HG03159 (cell line): ENCODE results near the gene CYP27B1.
A peak's percentile ranks its signal among the peaks of the same experiment; 100 is the strongest.

Source experiments
- ATAC-seq: cut with Tn5 transposase; IDR thresholded peaks from one replicate; pipeline ENCODE4 v1.9.1; 2021; ENCODE audit warnings: mild to moderate bottlenecking, moderate library complexity; ENCODE audit not compliant: unreplicated experiment

The CYP27B1 gene

DNA sequence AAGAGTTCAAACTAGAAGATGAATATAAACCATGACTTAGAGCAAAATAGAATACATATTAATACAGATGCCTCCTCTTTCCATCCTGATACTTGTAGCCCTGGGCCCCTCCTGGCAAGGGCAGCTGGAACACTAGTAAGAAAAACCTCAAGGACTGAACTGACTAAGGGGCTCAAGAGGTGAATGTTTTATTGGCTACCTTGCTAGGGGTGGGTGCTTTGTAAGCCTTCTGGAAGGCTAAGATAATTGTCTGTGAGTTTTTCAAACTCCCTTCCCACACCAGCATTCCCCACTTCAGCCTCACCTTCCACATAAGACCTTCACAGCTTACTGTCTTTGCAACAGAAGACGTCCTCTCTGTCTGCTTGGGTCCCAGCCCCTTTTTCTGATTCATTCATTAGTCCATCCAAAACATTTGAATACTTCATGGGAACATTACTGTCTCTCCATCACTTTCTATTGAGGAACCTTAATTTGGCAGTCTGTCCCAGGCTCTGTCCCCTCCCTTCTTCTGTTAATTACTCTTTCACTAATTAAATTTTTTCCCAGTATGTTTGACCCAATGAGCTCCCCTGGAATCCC, 13.0 kb downstream of the CYP27B1 start:
- no peak for ATAC-seq

DNA sequence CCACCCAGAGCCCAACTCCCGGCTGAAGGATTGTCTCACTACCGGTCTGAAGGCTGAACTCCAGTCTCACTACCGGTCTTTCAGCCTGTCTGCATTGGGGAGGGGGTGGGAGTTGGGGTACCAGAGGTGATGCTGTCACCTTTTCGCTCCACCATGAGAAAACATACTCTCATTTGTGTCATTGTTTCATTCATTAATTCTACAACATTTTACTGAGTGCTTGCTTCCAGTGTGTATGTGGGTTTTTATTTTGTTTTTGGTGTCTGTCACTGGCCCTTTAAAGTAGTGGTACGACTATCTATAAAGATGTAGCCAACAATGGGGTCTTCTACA, 14.2 kb downstream of the CYP27B1 start:
- ATAC-seq, result no peak

DNA sequence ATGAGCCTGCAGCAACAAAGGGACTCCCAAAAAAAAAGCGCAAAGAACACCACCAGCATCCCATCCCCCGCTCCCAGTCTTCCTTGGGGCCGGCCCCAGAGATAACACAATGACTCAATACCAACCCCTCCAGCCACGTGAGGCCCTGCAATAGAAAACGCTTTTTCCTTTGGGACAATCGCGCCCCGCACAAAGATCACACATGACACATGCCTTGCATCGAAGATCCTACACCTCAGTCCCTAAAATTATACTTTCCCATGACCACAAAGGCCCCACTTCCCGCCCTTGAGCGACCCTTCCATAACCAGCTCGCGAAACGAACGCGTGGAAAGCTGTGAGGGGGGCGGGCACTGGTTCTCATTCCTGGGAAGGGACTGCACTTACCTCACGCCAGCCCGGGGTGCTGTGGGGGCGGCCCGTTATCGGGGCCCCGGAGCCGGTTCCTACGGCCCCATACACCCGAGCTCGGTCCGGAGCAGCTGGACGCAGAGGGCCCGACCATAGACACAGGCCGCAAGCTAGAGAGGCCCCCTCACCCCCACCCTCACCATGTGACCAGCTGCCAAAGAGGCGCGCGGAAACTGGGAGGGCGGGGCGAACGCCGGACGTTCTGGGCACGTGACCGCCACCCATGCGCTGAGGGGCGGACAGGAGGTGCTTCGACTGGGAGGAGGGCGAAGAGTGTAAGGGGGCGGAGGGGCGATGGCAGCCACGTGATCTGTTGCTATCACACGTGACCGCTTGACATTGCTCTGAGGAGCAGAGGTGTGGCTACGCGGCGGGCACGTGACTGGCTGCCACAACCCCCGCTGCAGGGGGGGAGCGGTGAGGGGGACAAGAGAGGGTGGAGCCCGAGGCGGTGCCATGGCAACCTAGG, 14.8 kb downstream of the CYP27B1 start, which contains the start of gene CDK4:
Gene CDK4, minus strand, starts transcription at position 523 of the 880 bp plus-strand sequence. CDS start 593 bp downstream, outside the sequence.
- ATAC-seq, result peak; percentile 67

DNA sequence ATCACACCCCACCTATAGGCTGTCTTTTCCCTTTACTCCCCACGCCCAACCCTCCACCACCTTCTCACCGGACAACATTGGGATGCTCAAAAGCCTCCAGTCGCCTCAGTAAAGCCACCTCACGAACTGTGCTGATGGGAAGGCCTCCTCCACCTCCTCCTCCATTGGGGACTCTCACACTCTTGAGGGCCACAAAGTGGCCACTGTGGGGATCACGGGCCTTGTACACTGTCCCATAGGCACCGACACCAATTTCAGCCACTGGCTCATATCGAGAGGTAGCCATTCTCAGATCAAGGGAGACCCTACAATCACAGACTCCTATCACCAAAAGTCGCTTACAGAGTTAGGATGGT, 15.5 kb downstream of the CYP27B1 start:
- ATAC-seq, result no peak

DNA sequence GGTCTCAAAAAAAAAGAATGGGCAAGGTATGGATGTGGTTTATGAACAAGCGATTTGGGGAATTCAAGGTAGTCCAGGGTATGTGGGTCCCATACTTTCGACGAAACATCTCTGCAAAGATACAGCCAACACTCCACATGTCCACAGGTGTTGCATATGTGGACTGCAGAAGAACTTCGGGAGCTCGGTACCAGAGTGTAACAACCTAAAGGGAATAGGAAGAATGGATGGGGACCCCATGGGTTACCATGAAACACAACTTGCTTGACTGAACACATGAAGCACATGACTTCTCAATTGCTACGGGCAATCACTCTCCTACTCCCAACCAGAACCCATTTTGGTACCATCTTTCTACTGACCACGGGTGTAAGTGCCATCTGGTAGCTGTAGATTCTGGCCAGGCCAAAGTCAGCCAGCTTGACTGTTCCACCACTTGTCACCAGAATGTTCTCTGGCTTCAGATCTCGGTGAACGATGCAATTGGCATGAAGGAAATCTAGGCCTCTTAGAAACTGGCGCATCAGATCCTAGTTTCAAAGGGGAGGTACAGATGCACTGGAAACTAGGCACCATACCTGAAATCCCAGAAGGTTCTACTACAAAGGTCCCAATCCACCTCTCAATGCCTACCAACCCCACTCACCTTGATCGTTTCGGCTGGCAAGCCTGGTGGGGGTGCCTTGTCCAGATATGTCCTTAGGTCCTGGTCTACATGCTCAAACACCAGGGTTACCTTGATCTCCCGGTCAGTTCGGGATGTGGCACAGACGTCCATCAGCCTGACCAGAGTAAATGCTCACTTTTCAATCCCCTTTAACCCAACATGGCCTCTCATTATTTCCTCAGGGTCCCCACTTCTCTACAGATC, 16.1 kb downstream of the CYP27B1 start:
- ATAC-seq, result no peak

DNA sequence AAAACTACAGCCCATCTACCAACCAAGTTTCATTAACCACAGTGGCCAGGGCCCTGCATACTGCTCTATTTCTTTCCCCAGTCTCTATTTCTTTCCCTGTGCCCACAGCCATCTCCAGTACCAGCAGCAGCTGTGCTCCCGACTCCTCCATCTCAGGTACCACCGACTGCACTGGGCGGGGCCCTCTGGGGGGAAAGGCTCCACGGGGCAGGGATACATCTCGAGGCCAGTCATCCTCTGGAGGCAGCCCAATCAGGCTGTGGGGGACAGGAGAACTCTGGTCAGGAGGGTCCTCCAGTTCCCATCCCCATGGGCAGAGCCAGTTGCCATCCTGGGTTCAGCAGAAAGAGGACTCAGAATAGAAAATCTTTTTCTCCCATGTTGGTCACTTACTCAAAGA, 17.8 kb downstream of the CYP27B1 start:
- no peak for ATAC-seq

DNA sequence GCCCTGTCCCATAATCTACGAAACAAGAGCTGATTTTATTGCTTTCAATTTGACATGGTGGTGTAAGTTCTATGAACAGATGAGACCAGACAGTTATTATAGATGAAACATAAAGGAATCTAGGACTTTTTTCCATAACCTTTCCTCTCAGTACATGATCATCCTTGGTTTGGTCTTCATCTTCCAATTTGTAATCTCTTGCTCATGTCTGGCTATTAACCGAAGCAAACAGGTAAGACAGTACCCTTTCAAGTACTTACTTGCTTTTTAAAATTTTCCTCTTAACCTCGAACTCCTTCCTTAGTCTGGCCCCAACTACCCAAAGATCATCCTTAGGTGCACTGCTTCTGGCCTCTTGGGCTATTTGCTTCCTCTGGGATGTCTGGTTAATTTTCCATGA, 20.9 kb downstream of the CYP27B1 start:
- no peak for ATAC-seq

DNA sequence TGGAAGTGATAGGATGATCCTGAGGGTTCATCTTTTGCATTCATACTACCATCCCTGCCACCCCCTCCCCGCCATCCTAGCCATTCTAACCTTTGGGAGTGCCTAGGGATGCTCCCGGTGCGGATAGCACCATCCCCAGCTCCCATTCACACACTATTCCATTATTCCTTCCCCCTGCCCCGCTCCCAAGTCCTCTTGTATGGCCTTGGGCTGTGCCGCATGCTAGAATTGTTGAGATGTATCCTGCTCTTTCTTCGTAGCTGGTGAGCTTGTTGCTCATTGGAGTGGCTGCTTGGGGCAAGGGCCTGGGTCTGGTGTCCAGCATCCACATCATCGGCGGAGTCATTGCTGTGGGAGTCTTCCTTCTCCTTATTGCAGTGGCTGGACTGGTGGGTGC, 21.4 kb downstream of the CYP27B1 start:
- no peak for ATAC-seq

DNA sequence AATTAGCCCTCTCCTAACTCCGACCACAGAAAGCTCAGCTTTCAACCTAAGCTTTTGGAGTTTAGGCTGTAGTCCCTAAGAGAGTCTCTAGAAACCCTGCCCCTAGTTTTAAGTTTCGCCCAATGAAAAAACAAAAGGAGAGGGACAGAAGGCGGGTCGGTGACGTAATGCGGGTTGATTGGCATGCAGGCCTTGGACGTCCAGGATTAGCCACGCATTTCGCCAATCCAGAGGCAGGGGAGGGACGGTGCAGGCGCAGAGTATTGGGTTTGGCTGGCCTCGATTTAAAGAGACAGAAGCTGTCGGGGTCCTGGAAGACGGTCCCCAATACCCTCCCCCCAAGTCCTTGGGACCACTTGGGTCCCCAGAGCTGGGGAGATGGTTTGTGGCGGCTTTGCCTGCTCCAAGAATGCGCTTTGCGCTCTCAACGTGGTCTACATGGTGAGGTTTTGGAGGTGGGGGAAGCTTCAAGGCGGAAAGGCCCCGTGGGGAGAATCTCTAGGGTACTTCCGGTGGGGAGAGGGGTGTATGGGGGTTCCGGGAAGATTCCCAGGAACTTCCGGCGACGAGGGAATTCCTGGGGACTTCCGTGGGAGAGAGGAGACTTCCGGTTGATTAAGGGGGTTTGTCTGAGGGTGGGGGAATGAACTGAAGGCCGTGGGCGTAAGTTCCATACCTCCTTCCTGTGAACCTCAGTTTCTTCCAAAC, 21.9 kb downstream of the CYP27B1 start, which contains the start of gene TSPAN31:
Gene TSPAN31, plus strand, starts transcription at position 263 of the 708 bp plus-strand sequence. Its CDS starts 116 bp downstream, at position 379.
- peak; percentile 81 for ATAC-seq

DNA sequence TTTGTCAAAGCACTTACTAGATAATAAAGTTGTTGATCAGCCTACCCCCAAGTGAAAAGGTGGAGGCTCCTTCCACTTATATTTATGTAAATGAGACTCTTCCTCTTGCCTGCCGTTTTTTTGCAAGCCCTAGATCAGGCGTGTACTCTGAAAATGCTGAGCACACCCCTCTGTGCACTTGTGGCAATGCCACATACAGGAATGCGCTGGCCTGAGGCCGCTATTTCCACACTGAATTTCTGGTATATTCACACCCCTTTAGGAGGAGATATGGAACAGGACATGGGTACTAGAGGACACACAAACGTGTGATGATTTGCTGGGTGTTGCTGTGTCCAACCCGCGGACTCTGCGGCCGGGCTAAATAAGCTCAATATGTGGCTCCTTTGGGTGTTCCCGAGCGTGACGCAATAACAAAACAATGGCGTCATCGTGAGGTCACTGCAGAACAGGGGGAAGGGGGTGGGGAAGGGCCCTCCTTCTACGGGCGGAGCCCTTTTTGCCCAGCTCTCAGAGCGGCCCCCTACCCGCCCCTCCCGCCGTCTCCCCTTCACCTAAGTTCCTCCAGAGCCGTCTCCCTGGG, 22.6 kb downstream of the CYP27B1 start:
- peak; percentile 32 for ATAC-seq

DNA sequence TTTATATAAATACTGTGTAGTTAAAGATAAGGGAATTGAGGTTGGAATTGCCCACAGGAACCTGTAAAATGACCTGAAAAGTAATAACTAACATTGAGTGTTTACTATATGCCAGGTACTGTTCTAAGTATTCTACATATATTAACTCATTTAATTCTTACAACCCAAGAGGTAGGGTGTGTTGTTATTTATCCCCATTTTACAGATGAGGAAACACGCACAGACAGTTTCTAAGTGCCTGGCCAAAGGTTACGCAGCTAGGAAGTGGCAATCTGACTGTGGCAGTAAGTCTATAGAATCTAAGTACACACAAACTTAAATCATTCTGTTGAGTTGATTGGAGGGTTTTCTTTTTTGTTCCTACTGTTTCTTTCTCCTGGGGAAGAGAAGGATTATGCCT, 23.1 kb downstream of the CYP27B1 start:
- no peak for ATAC-seq

DNA sequence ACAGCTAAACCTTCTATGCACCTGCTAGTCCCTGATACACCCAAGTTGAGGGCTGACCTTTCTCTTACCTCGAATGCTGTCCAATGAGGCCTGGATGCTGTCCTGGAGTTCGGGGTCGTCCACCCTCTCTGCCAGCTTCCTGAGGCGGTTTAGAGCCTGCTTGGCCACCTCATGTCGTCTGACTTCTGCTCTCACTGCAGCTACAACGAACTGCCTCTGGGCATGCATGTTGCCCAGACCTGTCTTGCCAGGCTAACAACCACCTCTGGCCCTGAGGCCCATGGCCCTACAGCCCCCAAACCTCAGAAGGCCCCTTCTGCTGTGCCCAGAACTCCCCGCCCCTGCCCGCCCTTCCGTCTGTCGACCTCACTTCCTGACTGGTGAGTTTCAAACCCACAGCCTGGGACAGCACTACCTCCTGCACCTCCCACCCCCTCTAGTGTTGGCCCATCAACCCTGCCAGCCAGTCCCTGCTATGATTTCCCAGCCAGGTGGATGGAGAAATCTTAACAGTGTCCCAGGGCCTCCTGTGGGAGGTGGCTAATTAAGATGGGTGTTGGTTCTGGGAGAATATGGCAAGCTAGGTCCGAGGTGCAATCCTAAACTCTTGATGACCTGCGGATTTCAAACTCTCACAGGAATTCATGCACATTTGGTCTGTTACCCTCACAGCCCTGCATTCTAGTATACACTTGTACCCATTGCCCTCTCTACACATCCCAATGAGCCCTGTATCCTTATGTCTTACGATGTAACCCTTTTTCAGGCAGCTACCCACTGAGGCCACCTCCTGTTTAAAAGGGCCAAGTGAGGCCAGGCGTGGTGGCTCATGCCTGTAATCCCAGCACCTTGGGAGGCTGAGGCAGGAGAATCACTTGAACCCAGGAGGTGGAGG, 24.8 kb downstream of the CYP27B1 start:
- peak; percentile 54 for ATAC-seq

DNA sequence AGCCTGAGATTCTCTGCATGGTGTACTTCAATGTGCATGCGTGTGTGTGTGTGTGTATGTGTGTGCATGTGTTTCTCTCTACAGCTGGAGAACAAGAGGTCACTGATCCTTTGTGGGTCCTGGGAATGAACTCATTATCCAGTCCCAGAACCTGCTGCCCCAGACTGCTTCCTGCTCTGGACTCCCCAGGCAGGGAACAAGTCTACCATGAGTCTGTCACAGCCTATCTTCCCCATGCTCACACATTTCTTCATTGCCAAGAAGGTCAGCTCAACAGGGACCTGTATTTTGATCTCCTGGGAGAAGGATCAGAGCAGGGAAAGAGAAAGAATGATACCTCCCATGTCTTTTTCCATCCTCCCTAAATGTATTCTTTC, 25.5 kb downstream of the CYP27B1 start:
- no peak for ATAC-seq

DNA sequence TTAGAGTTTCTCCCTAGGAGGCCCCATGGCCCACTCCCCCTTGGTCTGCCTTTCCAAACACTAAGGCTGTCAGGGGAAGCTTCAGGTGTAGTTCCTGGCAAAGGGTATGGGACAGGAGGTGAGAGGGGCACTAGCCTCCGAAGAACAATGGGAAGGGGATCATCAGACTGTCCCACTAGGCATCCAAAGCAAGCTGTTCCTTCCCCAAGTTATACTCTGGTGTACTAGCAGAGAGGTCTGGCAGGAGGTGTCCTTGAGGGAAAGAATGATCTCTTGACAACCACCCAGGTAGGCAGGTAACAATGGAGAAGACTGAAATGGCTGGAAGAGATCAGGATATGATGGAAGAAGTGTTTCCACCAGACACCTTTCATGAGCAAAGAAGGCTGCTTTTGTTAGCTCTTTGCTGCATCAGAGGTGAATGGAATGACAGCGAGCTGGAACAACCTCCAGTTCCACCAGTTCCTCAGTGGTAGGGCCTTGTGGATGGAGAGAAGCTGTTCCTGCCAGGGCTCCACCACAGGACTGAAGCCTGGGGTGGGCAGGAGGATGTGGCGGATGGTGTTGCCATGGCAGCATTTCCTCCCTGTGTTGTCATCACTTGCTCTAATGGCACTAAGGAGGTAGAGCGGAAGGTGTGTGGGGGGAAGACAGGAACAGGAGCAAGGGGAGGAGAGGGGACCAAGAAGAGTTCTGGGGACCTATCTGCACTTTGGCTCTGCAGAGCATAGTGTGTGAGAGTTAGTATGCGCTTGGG, 26.0 kb downstream of the CYP27B1 start:
- ATAC-seq, result peak; percentile 52

DNA sequence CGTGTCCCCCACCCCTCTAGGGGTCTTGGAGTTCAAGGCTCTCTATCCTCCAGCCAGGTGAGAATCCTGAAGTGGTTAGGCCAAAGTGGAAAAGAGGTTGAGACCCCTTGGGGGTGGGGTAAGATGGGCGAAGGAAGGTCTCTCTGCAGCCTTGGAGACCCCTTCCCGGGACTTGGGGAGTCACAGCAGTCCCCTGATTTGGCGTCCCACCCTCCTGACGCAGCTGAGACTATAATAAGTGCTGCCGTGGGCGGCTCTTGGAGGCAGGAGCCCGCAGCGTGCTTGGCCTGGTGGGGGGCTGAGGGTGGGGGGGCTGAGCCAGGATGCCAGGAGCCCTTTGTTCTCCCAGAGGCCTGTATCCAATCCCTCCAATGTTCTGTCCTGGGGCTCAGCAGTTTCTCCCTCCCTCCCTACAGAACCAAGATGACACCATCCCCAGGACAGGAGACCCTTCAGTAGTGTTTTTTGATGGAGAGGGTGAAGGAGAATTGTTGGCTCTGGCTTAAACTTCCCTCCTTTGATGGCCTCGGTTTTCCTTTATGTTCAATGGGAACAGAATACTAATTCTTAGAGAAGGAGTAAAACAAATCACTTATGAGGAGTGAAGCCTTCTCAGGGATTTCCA, 26.9 kb downstream of the CYP27B1 start:
- no peak for ATAC-seq

DNA sequence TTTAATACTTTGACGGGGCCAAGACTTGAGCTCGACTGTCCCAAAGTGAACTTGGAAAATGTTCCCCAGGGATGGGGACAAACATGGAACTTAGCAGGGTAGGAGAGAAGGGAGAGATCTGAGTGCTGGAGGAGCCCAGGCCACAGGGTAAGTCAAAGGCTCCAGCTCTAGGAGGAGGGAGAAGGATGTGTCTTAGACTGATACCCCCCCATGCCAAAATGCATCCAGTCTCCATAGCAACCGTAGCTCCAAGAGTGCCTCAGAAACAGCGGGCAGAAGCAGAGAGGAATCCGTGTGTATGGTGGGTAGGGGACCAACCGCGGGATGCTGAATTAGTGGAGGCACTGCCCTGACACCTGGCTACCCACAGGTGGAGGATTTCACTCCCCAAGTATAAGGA, 27.5 kb downstream of the CYP27B1 start:
- ATAC-seq, result no peak

DNA sequence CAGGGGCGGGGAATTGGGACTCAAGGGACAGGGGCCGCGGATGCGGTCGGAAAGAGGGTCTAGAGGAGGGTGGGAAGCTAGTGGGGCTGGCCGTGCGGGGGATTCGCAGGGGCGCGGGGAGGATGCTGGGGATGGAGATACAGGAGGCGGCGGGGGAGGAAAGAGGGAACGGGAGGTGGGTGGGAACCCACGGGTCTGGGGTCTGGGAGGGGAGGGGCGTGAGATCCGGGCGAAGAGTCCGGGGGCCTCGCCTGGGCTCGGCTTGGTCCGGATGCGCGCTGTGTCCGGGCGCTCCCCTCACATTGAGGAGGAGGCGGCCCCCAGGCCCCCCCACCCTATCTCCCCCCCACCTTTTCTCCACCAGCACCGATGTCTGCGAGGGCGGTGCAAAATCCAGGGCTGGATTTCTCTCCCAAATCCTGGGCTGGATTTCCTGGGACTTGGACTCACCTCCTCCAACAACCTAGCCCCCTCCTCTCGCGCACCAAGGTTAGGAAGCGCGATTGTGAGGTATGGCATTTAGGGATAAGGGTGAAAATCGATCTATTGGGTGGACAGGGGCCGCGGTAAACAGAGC, 28.1 kb downstream of the CYP27B1 start, which contains the start of gene AGAP2:
Gene AGAP2, minus strand, starts transcription at position 82 of the 577 bp plus-strand sequence. CDS start 496 bp downstream, outside the sequence.
- no peak for ATAC-seq
